Panc1 (cell line): ENCODE results near the gene KRTAP10-9.

Source experiments
- CTCF ChIP-seq: fragments of 450-650 bp; IDR thresholded peaks from 2 replicates; pipeline ENCODE4 v1.5.1; 2017; ENCODE audit warnings: mild to moderate bottlenecking
- POLR2AphosphoS5 ChIP-seq: IDR thresholded peaks from 2 replicates; pipeline ENCODE4 v1.6.1; 2012; ENCODE audit warnings: mild to moderate bottlenecking, low read depth, low read length, moderate library complexity
- REST ChIP-seq, 2 experiments: IDR thresholded peaks; 2 replicates each; pipeline ENCODE4 v1.6.1; 2011 to 2012; ENCODE audit warnings: low read depth in 2 of 2, control low read depth in 1 of 2, low read length in 1 of 2, mild to moderate bottlenecking in 1 of 2, moderate library complexity in 1 of 2; ENCODE audit not compliant: insufficient read depth in 1 of 2
- SIN3A ChIP-seq: IDR thresholded peaks from 2 replicates; pipeline ENCODE4 v1.6.1; 2012; ENCODE audit warnings: low read depth, mild to moderate bottlenecking, low read length, moderate library complexity, borderline replicate concordance; ENCODE audit not compliant: insufficient read depth
- TCF7L2 ChIP-seq: IDR thresholded peaks from 2 replicates; pipeline ENCODE4 v1.6.1; 2011; ENCODE audit warnings: mild to moderate bottlenecking, low read depth, low read length, inconsistent platforms

DNA sequence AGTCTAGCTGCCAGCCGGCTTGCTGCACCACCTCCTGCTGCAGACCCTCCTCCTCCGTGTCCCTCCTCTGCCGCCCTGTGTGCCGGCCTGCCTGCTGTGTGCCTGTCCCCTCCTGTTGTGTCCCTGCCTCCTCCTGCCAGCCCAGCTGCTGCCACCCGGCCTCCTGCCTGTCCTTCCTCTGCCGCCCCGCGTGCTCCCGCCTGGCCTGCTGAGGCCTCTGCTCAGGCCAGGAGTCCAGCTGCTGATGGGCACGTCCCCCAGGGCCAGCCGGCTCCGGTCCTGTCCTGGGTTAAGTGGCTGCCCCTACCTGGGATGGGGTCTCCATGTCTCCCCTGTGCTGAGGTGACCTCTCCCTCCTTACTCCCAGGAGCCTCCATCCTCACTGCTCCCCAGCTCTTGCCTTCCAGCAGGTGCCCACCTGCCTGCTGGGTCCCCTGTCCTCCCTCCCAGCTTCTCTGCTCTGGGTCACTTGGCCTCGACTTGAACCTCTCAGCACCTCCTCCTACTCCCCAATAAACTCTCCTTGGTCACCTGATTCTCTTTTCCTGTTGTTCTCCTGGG lies 14.1 kb upstream of the KRTAP10-9 start:
- no peak for TF ChIP-seq REST (IDR thresholded peaks at IDR 0.05; ENCODE audit: insufficient read depth in 1 of 2, low read depth in 2 of 2, low read length in 1 of 2)
- TF ChIP-seq CTCF: no peak
- no peak for TF ChIP-seq SIN3A
- no peak for TF ChIP-seq POLR2AphosphoS5
- no peak for TF ChIP-seq TCF7L2
